ENCODE data around the gene SH2D7.

The SH2D7 gene

DNA sequence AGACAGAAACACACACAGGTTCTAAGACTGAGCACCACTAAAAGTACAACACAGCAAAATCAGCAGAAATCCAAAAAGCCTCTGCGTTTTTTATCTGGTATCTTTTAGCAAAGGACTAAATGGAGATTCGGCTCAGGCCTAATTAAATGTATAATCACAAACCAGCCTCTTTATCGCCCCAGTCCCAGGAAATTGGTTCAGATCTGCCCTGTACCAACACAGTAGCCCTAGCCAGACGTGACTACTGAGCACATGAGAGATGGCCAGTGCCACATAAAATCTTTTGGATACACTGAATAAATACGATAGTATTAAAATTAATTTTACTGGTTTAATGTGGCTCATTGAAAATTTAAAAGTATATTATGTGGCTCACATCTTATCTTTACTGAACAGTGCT is 34.6 kb upstream of the SH2D7 start:
- Histone ChIP-seq H3K9ac (ENCODE audit: low read length) (no peak overlapping the region), H3K4me3 (ENCODE audit: low read length) (no peak overlapping the region), H3K4me1 (ENCODE audit: low read length) (peaks cover 22% of the 10 kb centered on the region), H3K9me3 (ENCODE audit: insufficient read depth, low read length) (no peaks in the 10 kb centered on the region), H3K36me3 (replicated peaks; ENCODE audit: low read depth, low read length) (peaks cover 4% of the 10 kb centered on the region), H3K4me2 (ENCODE audit: low read length) (no peak overlapping the region), H3K27me3 (ENCODE audit: low read depth, low read length) (peaks cover 2% of the 10 kb centered on the region; the same call in 1 of the 2 replicates), H3K79me2 (ENCODE audit: low read length) (no peaks in the 10 kb centered on the region), H2AFZ (ENCODE audit: low read depth, low read length) (no peak overlapping the region), H4K20me1 (ENCODE audit: insufficient read depth, low read length) (no peaks in the 10 kb centered on the region), H3K27ac (ENCODE audit: low read length) (no peak overlapping the region)
- TF ChIP-seq, protein P1, sequence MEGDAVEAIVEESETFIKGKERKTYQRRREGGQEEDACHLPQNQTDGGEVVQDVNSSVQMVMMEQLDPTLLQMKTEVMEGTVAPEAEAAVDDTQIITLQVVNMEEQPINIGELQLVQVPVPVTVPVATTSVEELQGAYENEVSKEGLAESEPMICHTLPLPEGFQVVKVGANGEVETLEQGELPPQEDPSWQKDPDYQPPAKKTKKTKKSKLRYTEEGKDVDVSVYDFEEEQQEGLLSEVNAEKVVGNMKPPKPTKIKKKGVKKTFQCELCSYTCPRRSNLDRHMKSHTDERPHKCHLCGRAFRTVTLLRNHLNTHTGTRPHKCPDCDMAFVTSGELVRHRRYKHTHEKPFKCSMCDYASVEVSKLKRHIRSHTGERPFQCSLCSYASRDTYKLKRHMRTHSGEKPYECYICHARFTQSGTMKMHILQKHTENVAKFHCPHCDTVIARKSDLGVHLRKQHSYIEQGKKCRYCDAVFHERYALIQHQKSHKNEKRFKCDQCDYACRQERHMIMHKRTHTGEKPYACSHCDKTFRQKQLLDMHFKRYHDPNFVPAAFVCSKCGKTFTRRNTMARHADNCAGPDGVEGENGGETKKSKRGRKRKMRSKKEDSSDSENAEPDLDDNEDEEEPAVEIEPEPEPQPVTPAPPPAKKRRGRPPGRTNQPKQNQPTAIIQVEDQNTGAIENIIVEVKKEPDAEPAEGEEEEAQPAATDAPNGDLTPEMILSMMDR (IDR thresholded peaks at IDR 0.05; ENCODE audit: low read depth, low read length): no peak
- no peak for TF ChIP-seq EZH2phosphoT487 (IDR thresholded peaks at IDR 0.05; ENCODE audit: low read depth)

- Histone ChIP-seq H4K20me1 (ENCODE audit: insufficient read depth, low read length) (peaks cover 2% of the 10 kb centered on the region; the same call in 1 of the 2 replicates), H3K9me3 (ENCODE audit: insufficient read depth, low read length) (no peaks in the 10 kb centered on the region), H3K4me3 (ENCODE audit: low read length) (no peak overlapping the region), H3K27me3 (ENCODE audit: low read depth, low read length) (peaks cover 8% of the 10 kb centered on the region; the same call in 1 of the 2 replicates), H3K4me1 (ENCODE audit: low read length) (peaks cover 22% of the 10 kb centered on the region), H3K36me3 (replicated peaks; ENCODE audit: low read depth, low read length) (peaks cover 2% of the 10 kb centered on the region), H2AFZ (ENCODE audit: low read depth, low read length) (no peak overlapping the region), H3K79me2 (ENCODE audit: low read length) (no peaks in the 10 kb centered on the region), H3K4me2 (ENCODE audit: low read length) (no peak overlapping the region), H3K27ac (ENCODE audit: low read length) (no peak overlapping the region), H3K9ac (ENCODE audit: low read length) (no peak overlapping the region)
- TF ChIP-seq, protein P1 (IDR thresholded peaks at IDR 0.05; ENCODE audit: low read depth, low read length): no peak
- no peak for TF ChIP-seq EZH2phosphoT487 (IDR thresholded peaks at IDR 0.05; ENCODE audit: low read depth)
Observed at GRCh38 chr15:78058401-78058935, 33.9 kb upstream of the SH2D7 start.

DNA sequence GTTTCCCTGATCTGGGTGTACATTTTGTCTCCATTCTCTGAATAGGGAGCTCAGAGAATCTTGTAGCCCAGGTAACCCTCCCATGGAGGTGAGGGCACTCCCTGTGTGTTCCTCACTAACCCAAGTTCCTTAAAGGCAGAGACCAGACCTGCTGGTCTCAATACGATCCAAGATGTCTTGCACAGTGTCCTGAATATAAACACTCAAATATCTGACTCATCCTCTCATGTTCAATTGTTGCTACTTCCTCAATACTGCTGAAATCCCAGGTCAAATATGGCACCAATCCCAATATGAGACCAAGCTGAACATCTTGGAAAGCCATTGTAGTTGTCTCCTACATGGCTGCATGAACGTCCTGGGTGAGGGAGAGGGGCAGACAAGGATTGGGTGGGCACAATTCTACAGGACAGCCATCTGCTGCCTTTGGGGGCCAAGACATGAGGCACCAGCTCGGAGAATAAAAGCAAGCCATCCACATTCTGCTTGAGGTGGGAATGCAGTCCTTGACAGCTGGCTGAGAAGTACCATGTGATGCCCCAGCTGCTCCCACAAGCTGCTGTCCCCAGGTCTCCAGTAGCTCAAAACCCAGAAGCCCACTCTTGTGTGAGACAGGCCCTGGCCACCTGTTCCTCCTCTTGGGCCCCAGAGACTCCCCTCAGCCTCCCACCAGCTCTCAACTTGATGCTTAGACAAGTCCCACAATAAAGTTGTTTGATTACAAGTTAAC is 33.1 kb upstream of the SH2D7 start:
- H3K9ac ChIP-seq (ENCODE audit: low read length): no peak overlapping the region
- no peak overlapping the region for H2AFZ ChIP-seq (ENCODE audit: low read depth, low read length)
- no peaks in the 10 kb centered on the region for H3K79me2 ChIP-seq (ENCODE audit: low read length)
- H3K27me3 ChIP-seq (ENCODE audit: low read depth, low read length): peaks cover 14% of the 10 kb centered on the region; the same call in 1 of the 2 replicates
- H3K4me1 ChIP-seq (ENCODE audit: low read length): peaks cover 22% of the 10 kb centered on the region
- TF ChIP-seq, protein P1 (IDR thresholded peaks at IDR 0.05; ENCODE audit: low read depth, low read length): no peak
- no peak for TF ChIP-seq EZH2phosphoT487 (IDR thresholded peaks at IDR 0.05; ENCODE audit: low read depth)
- H3K27ac ChIP-seq (ENCODE audit: low read length): no peak overlapping the region
- H3K4me3 ChIP-seq (ENCODE audit: low read length): no peak overlapping the region
- H4K20me1 ChIP-seq (ENCODE audit: insufficient read depth, low read length): peaks cover 4% of the 10 kb centered on the region; the same call in 1 of the 2 replicates
- no peaks in the 10 kb centered on the region for H3K9me3 ChIP-seq (ENCODE audit: insufficient read depth, low read length)
- H3K4me2 ChIP-seq (ENCODE audit: low read length): no peak overlapping the region
- H3K36me3 ChIP-seq (replicated peaks; ENCODE audit: low read depth, low read length): no peaks in the 10 kb centered on the region

GRCh38 chr15:78060232-78060631 is 32.1 kb upstream of the SH2D7 start:
- TF ChIP-seq EZH2phosphoT487 (IDR thresholded peaks at IDR 0.05; ENCODE audit: low read depth): no peak
- TF ChIP-seq, protein P1 (IDR thresholded peaks at IDR 0.05; ENCODE audit: low read depth, low read length): no peak
- H3K9me3 ChIP-seq (ENCODE audit: insufficient read depth, low read length): no peaks in the 10 kb centered on the region
- H3K9ac ChIP-seq (ENCODE audit: low read length): no peak overlapping the region
- no peak overlapping the region for H2AFZ ChIP-seq (ENCODE audit: low read depth, low read length)
- no peak overlapping the region for H3K4me2 ChIP-seq (ENCODE audit: low read length)
- peaks cover 11% of the 10 kb centered on the region; the same call in 1 of the 2 replicates for H4K20me1 ChIP-seq (ENCODE audit: insufficient read depth, low read length)
- H3K79me2 ChIP-seq (ENCODE audit: low read length): peaks cover 2% of the 10 kb centered on the region; the same call in 1 of the 2 replicates
- no peak overlapping the region for H3K4me3 ChIP-seq (ENCODE audit: low read length)
- H3K27me3 ChIP-seq (ENCODE audit: low read depth, low read length): peaks cover 24% of the 10 kb centered on the region; the same call in 1 of the 2 replicates
- H3K36me3 ChIP-seq (replicated peaks; ENCODE audit: low read depth, low read length): no peaks in the 10 kb centered on the region
- H3K4me1 ChIP-seq (ENCODE audit: low read length): peaks cover 26% of the 10 kb centered on the region
- no peak overlapping the region for H3K27ac ChIP-seq (ENCODE audit: low read length)
